PC-9 (cell line): ENCODE results near the gene ZNF322. TPM values are rescaled to one million over a fixed set of nuclear protein-coding genes. Genes with fewer than 3 reads are reported as not detected.

ENCODE experiments used
- BruUV-seq: library from RNA; stranded (reverse); fragments of 400-500 nt; replicated peaks from 2 replicates; lab custom pipeline; 2021; lab: Mats Ljungman, UMichigan
- CTCF ChIA-PET: fragments of 300-600 bp; sonication (Branson Sonifier 250); formaldehyde crosslinking; loops from one replicate; lab custom pipeline; 2022; ENCODE audit warnings: antibody characterized with exemption; lab: Charles Lee
- POLR2A ChIA-PET: fragments of 300-600 bp; sonication (Branson Sonifier 250); formaldehyde crosslinking; loops from one replicate; lab custom pipeline; 2022; ENCODE audit warnings: antibody characterized with exemption; ENCODE audit not compliant: unreplicated experiment; lab: Charles Lee
- DNase-seq, 2 experiments: peaks; one replicate each; pipeline versions ENCODE4 v3.0.0 to v3.0.0-alpha.2; 2015 to 2022; ENCODE audit warnings: mixed read lengths in 1 of 2
- H2AFZ ChIP-seq: fragments of 200-600 bp; sonication (generic); 2 replicates; pipeline ENCODE4 v1.8.1; 2017; ENCODE audit warnings: antibody characterized with exemption
- H3F3A ChIP-seq: fragments of 200-600 bp; sonication (generic); 2 replicates; pipeline ENCODE4 v1.8.1; 2017; ENCODE audit warnings: antibody characterized with exemption, mild to moderate bottlenecking, low read depth; ENCODE audit not compliant: insufficient read depth
- H3K27ac ChIP-seq: fragments of 200-600 bp; sonication (generic); 2 replicates; pipeline ENCODE4 v1.6.1; 2016; ENCODE audit warnings: mixed run types
- H3K27me3 ChIP-seq: fragments of 200-600 bp; sonication (generic); 2 replicates; pipeline ENCODE4 v1.6.1; 2016; ENCODE audit warnings: low read depth, mixed run types; ENCODE audit not compliant: insufficient read depth
- H3K36me3 ChIP-seq: fragments of 200-600 bp; sonication (generic); 2 replicates; pipeline ENCODE4 v1.6.1; 2016; ENCODE audit warnings: low read depth, mixed run types
- H3K4me1 ChIP-seq: fragments of 200-600 bp; sonication (generic); replicated peaks from 2 replicates; pipeline ENCODE4 v1.6.1; 2016; ENCODE audit warnings: mixed run types; ENCODE audit not compliant: insufficient read depth
- H3K4me2 ChIP-seq: fragments of 200-600 bp; sonication (generic); 2 replicates; pipeline ENCODE4 v1.6.1; 2017; ENCODE audit warnings: mixed run types
- H3K4me3 ChIP-seq: fragments of 200-600 bp; sonication (generic); 2 replicates; pipeline ENCODE4 v1.6.1; 2016; ENCODE audit warnings: mixed run types
- H3K79me2 ChIP-seq: fragments of 200-600 bp; sonication (generic); 2 replicates; pipeline ENCODE4 v1.6.1; 2017; ENCODE audit warnings: low read depth, mixed run types
- H3K9me2 ChIP-seq: fragments of 200-600 bp; sonication (generic); 2 replicates; pipeline ENCODE4 v1.8.1; 2017; ENCODE audit warnings: mild to moderate bottlenecking; ENCODE audit not compliant: insufficient read depth
- H3K9me3 ChIP-seq: fragments of 200-600 bp; sonication (generic); 2 replicates; pipeline ENCODE4 v1.8.1; 2016; ENCODE audit warnings: low read depth; ENCODE audit not compliant: insufficient read depth
- H4K20me1 ChIP-seq: fragments of 200-600 bp; sonication (generic); 2 replicates; pipeline ENCODE4 v1.8.1; 2017; ENCODE audit not compliant: insufficient read depth
- CTCF ChIP-seq: fragments of 200-600 bp; sonication (generic); conservative IDR thresholded peaks from 2 replicates; pipeline ENCODE4 v1.6.1; 2017; ENCODE audit warnings: mixed run types, antibody characterized with exemption, mild to moderate bottlenecking, moderate library complexity
- EZH2 ChIP-seq: fragments of 200-600 bp; sonication (generic); IDR thresholded peaks from 2 replicates; pipeline ENCODE4 v1.8.0; 2017; ENCODE audit warnings: antibody characterized with exemption, low read depth
- intact Hi-C: fragments of 100-400 bp; cut with micrococcal nuclease; formaldehyde crosslinking; loops from one replicate; pipeline ENCODE4 v1.10.0; 2022; ENCODE audit not compliant: unreplicated experiment
- total RNA-seq: library from RNA; stranded (reverse); gene quantifications from 2 replicates; pipeline ENCODE4 v1.2.3, GENCODE V29; 2021

Gene ZNF322
- total RNA-seq, 1 experiment from 2014 or later: 23.0 TPM

GRCh38 chr6:26613689-26614683 is 45.6 kb downstream of the ZNF322 start:
- Histone ChIP-seq H3K4me2 (no peak overlapping the region), H3F3A (no peaks in the 10 kb centered on the region), H3K9me2 (no peaks in the 10 kb centered on the region), H3K79me2 (no peaks in the 10 kb centered on the region), H3K36me3 (no peaks in the 10 kb centered on the region), H3K27me3 (no peaks in the 10 kb centered on the region), H3K27ac (no peak overlapping the region), H3K4me1 (no peaks in the 10 kb centered on the region), H3K4me3 (no peak overlapping the region), H2AFZ (no peak overlapping the region), H3K9me3 (0 out of 2 replicates have a peak, but pooled peaks cover 4% of the 10 kb centered on the region), H4K20me1 (no peaks in the 10 kb centered on the region)
- intact Hi-C loops: no loop called here
- CTCF ChIA-PET: no interaction called here
- POLR2A ChIA-PET: no interaction called here
- no TSS peak for BruUV-seq
- no peak for DNase-seq
- TF ChIP-seq CTCF: no peak
- no peak for TF ChIP-seq EZH2

- Histone ChIP-seq H3K9me3 (0 out of 2 replicates have a peak, but pooled peaks cover 4% of the 10 kb centered on the region), H4K20me1 (no peaks in the 10 kb centered on the region), H3K4me1 (no peaks in the 10 kb centered on the region), H3K36me3 (no peaks in the 10 kb centered on the region), H3K79me2 (no peaks in the 10 kb centered on the region), H3K4me3 (no peak overlapping the region), H2AFZ (no peak overlapping the region), H3K27ac (no peak overlapping the region), H3K4me2 (no peak overlapping the region), H3K9me2 (no peaks in the 10 kb centered on the region), H3F3A (no peaks in the 10 kb centered on the region), H3K27me3 (no peaks in the 10 kb centered on the region)
- intact Hi-C loops: no loop called here
- POLR2A ChIA-PET: no interaction called here
- no peak for DNase-seq
- BruUV-seq: no TSS peak
- no peak for TF ChIP-seq EZH2
- no peak for TF ChIP-seq CTCF
- CTCF ChIA-PET: interaction anchor here (0.6 kb wide), 1 partner anchor 514 kb away, joined by 3 read pairs; no protein-coding TSS in a partner anchor
Observed at GRCh38 chr6:26613201-26613600, 46.3 kb downstream of the ZNF322 start.

- BruUV-seq: no TSS peak
- TF ChIP-seq CTCF (no peak), EZH2 (no peak)
- CTCF ChIA-PET: no interaction called here
- no peak overlapping the region for H2AFZ ChIP-seq
- no peaks in the 10 kb centered on the region for H3K79me2 ChIP-seq
- no peaks in the 10 kb centered on the region for H3K4me1 ChIP-seq
- no peaks in the 10 kb centered on the region for H4K20me1 ChIP-seq
- POLR2A ChIA-PET: no interaction called here
- H3K27me3 ChIP-seq: no peaks in the 10 kb centered on the region
- H3F3A ChIP-seq: no peaks in the 10 kb centered on the region
- no peak overlapping the region for H3K27ac ChIP-seq
- intact Hi-C loops: no loop called here
- H3K36me3 ChIP-seq: no peaks in the 10 kb centered on the region
- no peak for DNase-seq
- 0 out of 2 replicates have a peak, but pooled peaks cover 4% of the 10 kb centered on the region for H3K9me3 ChIP-seq
- no peak overlapping the region for H3K4me2 ChIP-seq
- no peaks in the 10 kb centered on the region for H3K9me2 ChIP-seq
- no peak overlapping the region for H3K4me3 ChIP-seq
Observed at GRCh38 chr6:26611599-26611998, 47.9 kb downstream of the ZNF322 start.
